ENCODE results near the gene ZNF614.
"Not testable (repeated sequence)": the region's sequence is repeated elsewhere in the genome, so short reads cannot be mapped to it uniquely, and the experiment has no call there.

The ZNF614 gene

GRCh38 chr19:51986309-51987291 lies 41.6 kb downstream of the ZNF614 start, which contains the start of gene ZNF350:
Gene ZNF350, minus strand, starts transcription at chr19:51986840. Its CDS starts 12,480 bp downstream, at chr19:51974360.
- peak; percentile 85 for DNase-seq (ENCODE audit: low read depth)

DNA sequence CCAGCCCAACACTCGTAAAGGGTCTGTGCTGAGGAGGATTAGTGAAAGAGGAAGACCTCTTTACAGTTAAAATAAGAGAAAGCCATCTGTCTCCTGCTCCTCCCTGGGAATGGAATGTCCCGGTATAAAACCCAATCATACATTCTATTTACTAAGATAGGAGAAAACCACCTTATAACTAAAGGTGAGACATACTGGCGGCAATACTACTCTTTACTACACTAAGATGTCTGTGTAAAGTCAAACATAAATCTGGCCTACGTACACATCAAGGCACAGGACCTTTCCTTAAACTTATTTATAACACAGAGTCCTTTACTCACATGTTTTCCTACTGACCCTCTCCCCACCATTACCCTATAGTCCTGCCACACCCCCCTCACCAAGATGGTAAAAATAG lies 44.8 kb downstream of the ZNF614 start:
- DNase-seq (ENCODE audit: low read depth): no peak

DNA sequence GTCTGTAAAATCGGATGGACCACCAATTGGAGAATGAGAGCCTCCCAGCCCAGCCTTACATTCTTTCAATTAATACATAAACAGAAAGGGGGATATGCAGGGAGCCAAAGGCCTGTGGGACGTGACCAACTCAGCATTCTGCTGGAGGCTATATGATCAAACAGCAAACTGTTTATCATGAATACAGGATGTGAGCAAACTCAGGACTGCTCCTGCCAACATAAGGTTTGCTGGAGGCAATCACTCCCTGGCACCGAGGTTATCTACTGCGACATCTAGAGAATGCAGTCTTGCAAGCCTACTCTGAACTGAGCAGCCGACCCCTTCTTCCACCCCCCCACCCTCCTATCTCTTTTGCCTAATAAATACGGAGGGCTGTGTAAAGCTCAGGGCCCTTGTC lies 47.3 kb downstream of the ZNF614 start:
- not testable (repeated sequence) for DNase-seq (ENCODE audit: low read depth)

GRCh38 chr19:51980116-51980736 lies 48.0 kb downstream of the ZNF614 start:
- no peak for DNase-seq (ENCODE audit: low read depth)

DNA sequence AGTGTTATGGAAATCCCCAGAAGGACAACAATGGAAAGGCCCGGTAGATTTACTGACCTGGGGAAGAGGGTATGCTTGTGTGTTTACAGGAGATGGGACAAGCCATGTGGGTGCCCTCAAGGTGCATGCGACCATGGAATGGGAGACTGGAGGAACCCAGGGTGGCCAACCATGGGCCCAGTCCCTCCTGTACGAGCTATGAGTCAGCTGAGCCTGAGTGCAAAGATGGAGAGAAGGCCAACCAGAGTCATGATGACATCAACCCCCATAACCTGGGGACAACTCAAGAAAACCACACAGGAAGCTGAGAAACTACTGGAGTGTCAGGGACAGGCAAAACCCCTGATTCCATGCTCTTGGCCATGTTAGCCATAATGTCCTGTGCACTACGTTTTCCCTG lies 49.3 kb downstream of the ZNF614 start:
- DNase-seq (ENCODE audit: low read depth): no peak

GRCh38 chr19:51977346-51977745 lies 50.8 kb downstream of the ZNF614 start:
- no peak for DNase-seq (ENCODE audit: low read depth)

DNA sequence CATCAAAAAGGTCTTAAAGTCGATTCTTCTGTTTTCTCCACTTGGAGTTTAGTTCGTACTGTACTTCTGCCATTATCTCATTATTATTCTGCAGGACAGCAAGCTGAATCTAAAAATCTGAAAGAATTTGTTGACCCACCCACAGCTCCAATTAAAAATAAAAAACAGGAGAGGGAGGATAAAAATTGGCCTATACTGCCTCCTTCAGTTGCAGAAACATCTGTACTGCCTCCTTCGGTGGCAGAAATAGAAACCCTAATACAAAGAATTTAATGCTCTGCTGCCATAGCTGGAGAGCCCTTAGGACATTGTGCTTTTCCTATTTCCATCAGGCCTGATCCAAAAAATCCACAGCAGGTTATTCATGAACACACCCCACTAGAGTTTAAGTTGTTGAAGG lies 51.3 kb downstream of the ZNF614 start:
- no peak for DNase-seq (ENCODE audit: low read depth)

- DNase-seq (ENCODE audit: low read depth): not testable (repeated sequence)
Observed at GRCh38 chr19:51975787-51976186, 52.4 kb downstream of the ZNF614 start.

- DNase-seq (ENCODE audit: low read depth): no peak
Observed at GRCh38 chr19:51971624-51972023, 56.6 kb downstream of the ZNF614 start.

DNA sequence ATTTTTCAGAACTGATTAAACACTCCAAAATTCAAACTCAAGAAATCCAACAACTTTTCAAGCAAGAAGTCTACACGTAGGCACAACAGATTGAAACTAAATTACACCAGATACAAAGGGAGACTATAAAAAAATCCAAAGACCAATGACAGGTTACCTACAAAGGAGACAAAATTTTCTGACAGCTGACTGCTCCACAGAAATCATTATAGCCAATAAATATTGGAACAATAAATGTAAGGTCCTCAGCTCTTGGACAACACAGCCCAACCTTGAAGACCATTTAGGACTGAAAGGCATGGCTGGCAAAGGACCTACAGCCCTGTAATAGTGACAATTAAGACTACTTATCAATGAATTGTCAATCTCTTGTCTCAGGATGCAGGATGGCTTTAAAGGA lies 57.5 kb downstream of the ZNF614 start:
- no peak for DNase-seq (ENCODE audit: low read depth)

DNA sequence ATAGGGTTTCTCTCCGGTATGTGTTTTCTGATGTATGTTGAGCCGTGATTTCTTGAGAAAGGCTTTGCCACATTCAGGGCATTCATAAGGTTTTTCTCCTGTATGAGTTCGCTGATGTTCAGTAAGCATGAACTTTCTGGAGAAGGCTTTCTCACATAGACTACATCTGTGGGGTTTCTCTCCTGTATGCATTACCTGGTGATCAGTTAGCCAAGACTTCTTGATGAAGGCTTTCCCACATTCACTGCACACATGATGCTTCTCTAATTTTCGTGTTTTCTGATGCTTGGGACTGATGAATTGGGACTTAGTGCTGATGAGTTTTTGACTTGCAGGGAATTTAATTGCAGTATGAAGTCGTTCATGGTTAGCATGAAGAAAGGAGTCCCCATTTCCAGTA lies 62.6 kb downstream of the ZNF614 start:
- no peak for DNase-seq (ENCODE audit: low read depth)

Data from stimulated activated CD8-positive, alpha-beta memory T cell treated with anti-CD3 and anti-CD28 coated beads, Interleukin-12 subunit alpha, Interleukin-12 subunit beta, amount 100 ng/mL, for 1 hour (primary cell).